Measurements from ENCODE around the gene CCDC167.

The CCDC167 gene

GRCh38 chr6:37543361-37543760 is 43.7 kb upstream of the CCDC167 start:
- DNase-seq (ENCODE audit: low read depth in 1 of 2, low spot score in 1 of 2), result no peak
- H3K27me3 ChIP-seq (ENCODE audit: insufficient read depth, poor library complexity, severe bottlenecking), result peaks cover 3% of the 10 kb centered on the region
- no peak overlapping the region for H3K4me3 ChIP-seq (replicated peaks; ENCODE audit: insufficient read depth, low read length)
- TF ChIP-seq SPI1 (IDR thresholded peaks at IDR 0.05; ENCODE audit: borderline replicate concordance, low read depth) (no peak), GABPA (IDR thresholded peaks at IDR 0.05; ENCODE audit: low read depth) (no peak), CTCF (IDR thresholded peaks at IDR 0.05; ENCODE audit: insufficient read depth, low read length) (no peak), POLR2AphosphoS5 (IDR thresholded peaks at IDR 0.05; ENCODE audit: low read depth) (no peak), REST (IDR thresholded peaks at IDR 0.05; ENCODE audit: insufficient replicate concordance, low read depth) (no peak)
- H3K27ac ChIP-seq (replicated peaks), result no peak overlapping the region

- DNase-seq (ENCODE audit: low read depth in 1 of 2, low spot score in 1 of 2), result no peak
- no peak overlapping the region for H3K27ac ChIP-seq (replicated peaks)
- no peak for TF ChIP-seq GABPA (IDR thresholded peaks at IDR 0.05; ENCODE audit: low read depth)
- no peak for TF ChIP-seq CTCF (IDR thresholded peaks at IDR 0.05; ENCODE audit: insufficient read depth, low read length)
- TF ChIP-seq POLR2AphosphoS5 (IDR thresholded peaks at IDR 0.05; ENCODE audit: low read depth), result no peak
- TF ChIP-seq SPI1 (IDR thresholded peaks at IDR 0.05; ENCODE audit: borderline replicate concordance, low read depth), result no peak
- no peak for TF ChIP-seq REST (IDR thresholded peaks at IDR 0.05; ENCODE audit: insufficient replicate concordance, low read depth)
- peaks cover 23% of the 10 kb centered on the region for H3K27me3 ChIP-seq (ENCODE audit: insufficient read depth, poor library complexity, severe bottlenecking)
- no peak overlapping the region for H3K4me3 ChIP-seq (replicated peaks; ENCODE audit: insufficient read depth, low read length)
Observed at GRCh38 chr6:37541346-37541745, 41.7 kb upstream of the CCDC167 start.

- Histone ChIP-seq H3K27me3 (ENCODE audit: insufficient read depth, poor library complexity, severe bottlenecking) (peaks cover 33% of the 10 kb centered on the region), H3K4me3 (replicated peaks; ENCODE audit: insufficient read depth, low read length) (no peak overlapping the region), H3K27ac (replicated peaks) (no peak overlapping the region)
- TF ChIP-seq CTCF (IDR thresholded peaks at IDR 0.05; ENCODE audit: insufficient read depth, low read length), result no peak
- TF ChIP-seq SPI1 (IDR thresholded peaks at IDR 0.05; ENCODE audit: borderline replicate concordance, low read depth), result peak; percentile 45; the same call in 1 of the 2 replicates
- DNase-seq (ENCODE audit: low read depth in 1 of 2, low spot score in 1 of 2), result no peak
Observed at GRCh38 chr6:37540390-37540789, 40.7 kb upstream of the CCDC167 start.

- TF ChIP-seq POLR2AphosphoS5 (IDR thresholded peaks at IDR 0.05; ENCODE audit: low read depth), result no peak
- TF ChIP-seq GABPA (IDR thresholded peaks at IDR 0.05; ENCODE audit: low read depth), result no peak
- no peak for TF ChIP-seq CTCF (IDR thresholded peaks at IDR 0.05; ENCODE audit: insufficient read depth, low read length)
- TF ChIP-seq SPI1 (IDR thresholded peaks at IDR 0.05; ENCODE audit: borderline replicate concordance, low read depth), result no peak
- no peak for TF ChIP-seq REST (IDR thresholded peaks at IDR 0.05; ENCODE audit: insufficient replicate concordance, low read depth)
- no peak overlapping the region for H3K27ac ChIP-seq (replicated peaks)
- no peak for DNase-seq (ENCODE audit: low read depth in 1 of 2, low spot score in 1 of 2)
- H3K4me3 ChIP-seq (replicated peaks; ENCODE audit: insufficient read depth, low read length), result no peak overlapping the region
- H3K27me3 ChIP-seq (ENCODE audit: insufficient read depth, poor library complexity, severe bottlenecking), result peaks cover 37% of the 10 kb centered on the region
Observed at GRCh38 chr6:37540029-37540352, 40.3 kb upstream of the CCDC167 start.

All from HL-60 (cell line).